HL-60 (cell line): ENCODE measurements around the gene TMEM132A.

ENCODE experiments used
- DNase-seq, 2 experiments: peaks; one replicate each; pipeline ENCODE4 v3.0.0-alpha.2; 2010 to 2020; ENCODE audit warnings: low read depth in 1 of 2, low spot score in 1 of 2
- H3K27ac ChIP-seq: fragments of 250-450 bp; sonication (Bioruptor Pico); replicated peaks from 2 replicates; pipeline ENCODE4 v1.5.1; 2020; ENCODE audit warnings: mild to moderate bottlenecking, moderate library complexity
- H3K27me3 ChIP-seq: fragments of 250-450 bp; sonication (Bioruptor Pico); 2 replicates; pipeline ENCODE4 v1.5.1; 2021; ENCODE audit warnings: mild to moderate bottlenecking, moderate library complexity; ENCODE audit not compliant: insufficient read depth, poor library complexity, severe bottlenecking
- H3K4me3 ChIP-seq: replicated peaks from 2 replicates; pipeline ENCODE4 v1.5.1; 2011; ENCODE audit warnings: mild to moderate bottlenecking, control low read depth, low read length; ENCODE audit not compliant: insufficient read depth
- GABPA ChIP-seq: IDR thresholded peaks from 2 replicates; pipeline ENCODE4 v1.6.1; 2012; ENCODE audit warnings: low read depth
- POLR2AphosphoS5 ChIP-seq: IDR thresholded peaks from 2 replicates; pipeline ENCODE4 v1.6.1; 2012; ENCODE audit warnings: low read depth
- SPI1 ChIP-seq: IDR thresholded peaks from 2 replicates; pipeline ENCODE4 v1.6.1; 2012; ENCODE audit warnings: low read depth, mild to moderate bottlenecking, borderline replicate concordance
- TF ChIP-seq, protein P1 (sequence below): IDR thresholded peaks from one replicate; pipeline ENCODE4 v1.5.1; 2011; ENCODE audit warnings: low read length, control low read depth, inconsistent platforms; ENCODE audit not compliant: insufficient read depth
- TF ChIP-seq, protein P2 (sequence below): IDR thresholded peaks from 2 replicates; pipeline ENCODE4 v1.6.1; 2012; ENCODE audit warnings: low read depth; ENCODE audit not compliant: insufficient replicate concordance

The TMEM132A gene

DNA sequence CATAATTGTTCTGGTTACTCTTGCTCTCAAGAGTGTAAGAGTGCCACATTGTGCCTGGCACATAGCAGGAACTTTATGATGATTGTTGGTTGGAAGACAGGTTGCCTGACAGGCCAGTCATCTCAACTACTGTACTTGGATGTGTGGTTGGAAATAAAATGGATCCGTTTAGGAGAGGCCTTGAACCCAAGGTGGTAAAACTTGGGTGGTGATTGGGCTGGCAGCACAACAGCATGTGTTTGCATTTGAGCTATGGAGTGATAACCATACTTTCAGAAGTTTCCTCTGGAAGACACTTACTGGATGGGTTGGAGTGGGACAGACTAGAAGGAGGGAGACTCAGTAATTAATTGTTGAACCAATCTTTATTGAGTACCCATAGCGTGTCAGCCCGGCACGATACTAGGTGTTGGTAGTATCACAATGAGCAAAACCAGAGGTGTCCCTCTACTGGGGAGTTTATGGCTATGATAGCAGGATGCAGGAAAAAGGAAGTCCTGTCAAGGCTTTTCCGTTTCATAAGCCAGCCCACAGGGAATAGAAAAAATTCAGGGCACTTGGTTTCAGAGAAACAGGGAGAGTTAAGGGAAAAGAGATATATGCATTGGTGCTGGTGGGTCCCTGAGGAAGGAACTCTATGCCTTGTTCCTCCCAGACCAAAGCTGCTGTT lies 13.4 kb upstream of the TMEM132A start:
- TF ChIP-seq SPI1, result peak; percentile 84
- TF ChIP-seq POLR2AphosphoS5, result no peak
- H3K4me3 ChIP-seq, result no peak overlapping the region
- peak in 1 of 2 experiments; percentile 45 for DNase-seq
- H3K27me3 ChIP-seq, result no peaks in the 10 kb centered on the region
- no peak overlapping the region; the same call in 1 of the 2 replicates for H3K27ac ChIP-seq

DNA sequence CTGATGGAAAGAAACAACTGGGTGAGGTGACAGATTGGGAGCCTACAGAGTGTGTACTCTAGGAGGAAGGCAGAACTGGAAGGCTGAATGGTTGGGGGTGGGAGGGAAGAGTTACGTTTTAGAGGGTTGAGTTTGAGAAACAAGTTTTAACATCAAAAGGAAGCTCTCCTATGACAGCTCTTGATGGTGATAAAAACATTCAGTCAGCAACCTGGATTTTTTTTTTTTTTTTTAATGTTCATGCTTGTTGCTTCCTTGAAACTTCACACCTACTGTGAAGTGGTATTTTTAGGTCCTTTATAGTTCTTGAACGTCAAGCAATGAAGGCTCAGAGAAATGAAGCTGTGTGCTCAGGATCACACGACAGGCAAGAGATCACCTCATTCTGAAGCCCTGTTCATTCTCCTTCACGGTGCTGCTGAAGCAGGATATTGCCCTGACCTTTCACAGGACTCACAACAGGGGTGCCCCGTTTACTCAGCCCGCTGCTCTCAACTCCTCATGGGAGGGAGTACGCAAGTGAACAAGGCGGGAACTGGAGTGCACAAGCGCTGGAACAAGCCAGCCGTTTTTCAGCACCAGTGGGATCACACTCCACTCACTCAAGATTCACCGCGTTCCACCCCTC lies 11.9 kb upstream of the TMEM132A start:
- H3K27ac ChIP-seq, result no peak overlapping the region
- DNase-seq, result no peak
- TF ChIP-seq, protein P1, sequence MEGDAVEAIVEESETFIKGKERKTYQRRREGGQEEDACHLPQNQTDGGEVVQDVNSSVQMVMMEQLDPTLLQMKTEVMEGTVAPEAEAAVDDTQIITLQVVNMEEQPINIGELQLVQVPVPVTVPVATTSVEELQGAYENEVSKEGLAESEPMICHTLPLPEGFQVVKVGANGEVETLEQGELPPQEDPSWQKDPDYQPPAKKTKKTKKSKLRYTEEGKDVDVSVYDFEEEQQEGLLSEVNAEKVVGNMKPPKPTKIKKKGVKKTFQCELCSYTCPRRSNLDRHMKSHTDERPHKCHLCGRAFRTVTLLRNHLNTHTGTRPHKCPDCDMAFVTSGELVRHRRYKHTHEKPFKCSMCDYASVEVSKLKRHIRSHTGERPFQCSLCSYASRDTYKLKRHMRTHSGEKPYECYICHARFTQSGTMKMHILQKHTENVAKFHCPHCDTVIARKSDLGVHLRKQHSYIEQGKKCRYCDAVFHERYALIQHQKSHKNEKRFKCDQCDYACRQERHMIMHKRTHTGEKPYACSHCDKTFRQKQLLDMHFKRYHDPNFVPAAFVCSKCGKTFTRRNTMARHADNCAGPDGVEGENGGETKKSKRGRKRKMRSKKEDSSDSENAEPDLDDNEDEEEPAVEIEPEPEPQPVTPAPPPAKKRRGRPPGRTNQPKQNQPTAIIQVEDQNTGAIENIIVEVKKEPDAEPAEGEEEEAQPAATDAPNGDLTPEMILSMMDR, result no peak
- TF ChIP-seq GABPA, result no peak
- no peak for TF ChIP-seq POLR2AphosphoS5
- TF ChIP-seq, protein P2, sequence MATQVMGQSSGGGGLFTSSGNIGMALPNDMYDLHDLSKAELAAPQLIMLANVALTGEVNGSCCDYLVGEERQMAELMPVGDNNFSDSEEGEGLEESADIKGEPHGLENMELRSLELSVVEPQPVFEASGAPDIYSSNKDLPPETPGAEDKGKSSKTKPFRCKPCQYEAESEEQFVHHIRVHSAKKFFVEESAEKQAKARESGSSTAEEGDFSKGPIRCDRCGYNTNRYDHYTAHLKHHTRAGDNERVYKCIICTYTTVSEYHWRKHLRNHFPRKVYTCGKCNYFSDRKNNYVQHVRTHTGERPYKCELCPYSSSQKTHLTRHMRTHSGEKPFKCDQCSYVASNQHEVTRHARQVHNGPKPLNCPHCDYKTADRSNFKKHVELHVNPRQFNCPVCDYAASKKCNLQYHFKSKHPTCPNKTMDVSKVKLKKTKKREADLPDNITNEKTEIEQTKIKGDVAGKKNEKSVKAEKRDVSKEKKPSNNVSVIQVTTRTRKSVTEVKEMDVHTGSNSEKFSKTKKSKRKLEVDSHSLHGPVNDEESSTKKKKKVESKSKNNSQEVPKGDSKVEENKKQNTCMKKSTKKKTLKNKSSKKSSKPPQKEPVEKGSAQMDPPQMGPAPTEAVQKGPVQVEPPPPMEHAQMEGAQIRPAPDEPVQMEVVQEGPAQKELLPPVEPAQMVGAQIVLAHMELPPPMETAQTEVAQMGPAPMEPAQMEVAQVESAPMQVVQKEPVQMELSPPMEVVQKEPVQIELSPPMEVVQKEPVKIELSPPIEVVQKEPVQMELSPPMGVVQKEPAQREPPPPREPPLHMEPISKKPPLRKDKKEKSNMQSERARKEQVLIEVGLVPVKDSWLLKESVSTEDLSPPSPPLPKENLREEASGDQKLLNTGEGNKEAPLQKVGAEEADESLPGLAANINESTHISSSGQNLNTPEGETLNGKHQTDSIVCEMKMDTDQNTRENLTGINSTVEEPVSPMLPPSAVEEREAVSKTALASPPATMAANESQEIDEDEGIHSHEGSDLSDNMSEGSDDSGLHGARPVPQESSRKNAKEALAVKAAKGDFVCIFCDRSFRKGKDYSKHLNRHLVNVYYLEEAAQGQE, result no peak
- TF ChIP-seq SPI1, result no peak
- no peaks in the 10 kb centered on the region for H3K27me3 ChIP-seq
- no peak overlapping the region for H3K4me3 ChIP-seq

DNA sequence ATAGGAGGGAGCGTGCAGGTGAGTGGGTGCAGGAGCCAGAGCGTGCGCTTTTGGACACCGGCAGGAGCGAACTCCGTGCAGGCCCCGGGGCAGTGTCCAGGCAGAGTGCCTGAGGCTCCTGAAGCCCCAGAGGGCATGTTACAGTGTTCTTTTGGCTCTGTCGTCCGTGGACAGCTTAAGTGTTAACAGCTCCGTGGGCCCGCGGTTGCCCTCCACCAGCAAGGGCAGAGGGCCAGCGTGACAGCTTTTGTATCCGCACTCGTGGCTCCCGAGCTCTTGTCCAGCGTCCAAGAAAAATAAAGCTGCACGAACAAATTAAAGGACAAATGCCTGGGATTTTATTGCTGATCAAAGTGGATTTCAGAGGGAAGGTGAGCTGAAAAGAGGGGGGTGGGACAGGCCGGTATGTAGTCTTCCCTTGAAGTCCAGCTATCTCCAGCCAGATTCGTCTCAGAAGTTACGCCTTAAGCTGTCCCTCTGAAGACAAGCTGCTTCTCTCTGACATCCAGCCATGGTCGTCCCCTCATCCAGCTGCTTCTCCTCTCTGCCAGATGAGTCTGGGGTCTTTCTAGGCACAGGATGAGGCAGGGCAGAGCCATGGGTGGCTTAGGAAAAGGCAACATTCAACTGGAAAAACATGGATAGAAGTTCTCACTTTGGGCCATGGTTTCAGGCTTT lies 11.3 kb upstream of the TMEM132A start:
- H3K27me3 ChIP-seq, result no peaks in the 10 kb centered on the region
- no peak overlapping the region for H3K4me3 ChIP-seq
- peak overlapping the region; percentile 74 for H3K27ac ChIP-seq
- TF ChIP-seq GABPA (no peak), SPI1 (no peak), POLR2AphosphoS5 (no peak)
- TF ChIP-seq, protein P2, result no peak
- TF ChIP-seq, protein P1, result no peak
- no peak for DNase-seq
